ENCODE measurements around the gene METTL3. TPM values are rescaled to one million over a fixed set of nuclear protein-coding genes. Genes with fewer than 3 reads are reported as not detected.

METTL3 gene
- total RNA-seq, 1 donor from 2014 or later, result 87.8 TPM

DNA sequence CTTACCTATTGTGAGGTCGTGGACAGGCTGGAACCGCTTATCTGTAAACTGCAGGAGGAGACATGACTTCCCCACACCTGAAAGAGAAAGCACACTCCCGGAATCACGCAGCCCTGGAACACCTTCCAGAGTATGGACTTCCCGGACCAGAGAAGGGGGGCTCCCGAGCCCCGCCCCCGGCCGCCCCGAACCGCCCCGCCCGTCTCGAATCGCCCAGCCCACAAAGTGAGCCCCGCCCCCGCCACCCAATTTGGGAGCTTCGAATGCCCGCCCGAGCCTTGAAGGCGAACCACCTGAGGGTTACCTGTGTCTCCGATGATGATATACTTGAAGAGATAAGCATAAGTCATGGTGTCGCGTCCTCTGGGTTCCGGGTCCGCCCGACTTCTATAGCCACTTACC is 34.6 kb downstream of the METTL3 start:
- DNase-seq, result peak; percentile 89

DNA sequence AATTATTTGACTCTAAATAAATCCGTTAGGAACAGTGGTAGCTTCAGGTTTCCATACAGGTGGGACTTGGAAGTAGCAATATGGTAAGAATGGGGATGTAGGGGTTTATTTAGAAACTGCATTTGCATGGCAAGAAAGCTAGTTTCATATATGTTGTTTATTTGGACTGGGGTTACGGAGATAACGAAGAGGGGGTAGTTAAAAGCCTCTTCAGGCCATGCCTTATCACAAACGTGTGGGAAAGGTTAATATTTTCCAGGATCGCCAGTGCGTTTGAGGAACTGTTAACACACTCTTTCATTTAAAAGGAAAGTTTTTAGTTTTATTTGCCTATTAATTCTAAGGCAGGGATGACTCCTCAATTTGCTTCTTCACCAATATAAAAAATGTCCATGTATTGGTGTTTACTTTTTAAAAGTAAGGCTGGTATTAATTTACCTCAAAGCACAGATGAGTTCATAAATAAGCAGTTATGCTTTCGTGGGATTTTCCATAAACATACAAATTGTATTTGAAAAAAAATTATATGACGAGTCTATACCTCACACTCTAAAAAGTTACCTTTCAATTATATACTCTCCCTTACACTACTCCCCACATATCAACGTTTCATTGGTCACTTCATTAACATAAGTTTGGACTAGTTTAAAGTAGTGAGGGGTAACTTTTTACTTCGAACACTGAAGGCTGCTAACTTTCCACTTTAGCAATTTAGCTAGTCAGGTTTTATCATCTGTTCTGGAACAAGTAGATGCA is 35.2 kb downstream of the METTL3 start:
- DNase-seq, result no peak

DNA sequence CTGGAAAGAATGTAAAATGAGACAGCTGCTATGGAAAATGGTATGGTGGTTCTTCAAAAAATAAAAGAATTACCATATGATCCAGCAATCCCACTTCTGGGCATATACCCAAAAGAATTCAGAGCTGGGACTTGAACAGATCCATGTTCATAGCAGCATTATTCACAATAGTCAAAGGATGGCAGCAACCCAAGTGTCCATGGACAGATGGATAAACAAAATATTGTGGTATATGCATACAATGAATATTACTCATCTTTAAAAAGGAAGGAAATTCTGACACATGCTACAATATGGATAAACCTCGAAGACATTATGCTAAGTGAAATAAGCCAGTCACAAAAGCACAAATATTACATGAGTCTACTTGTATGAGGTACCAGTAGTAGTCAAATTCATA is 43.5 kb downstream of the METTL3 start:
- DNase-seq, result no peak

DNA sequence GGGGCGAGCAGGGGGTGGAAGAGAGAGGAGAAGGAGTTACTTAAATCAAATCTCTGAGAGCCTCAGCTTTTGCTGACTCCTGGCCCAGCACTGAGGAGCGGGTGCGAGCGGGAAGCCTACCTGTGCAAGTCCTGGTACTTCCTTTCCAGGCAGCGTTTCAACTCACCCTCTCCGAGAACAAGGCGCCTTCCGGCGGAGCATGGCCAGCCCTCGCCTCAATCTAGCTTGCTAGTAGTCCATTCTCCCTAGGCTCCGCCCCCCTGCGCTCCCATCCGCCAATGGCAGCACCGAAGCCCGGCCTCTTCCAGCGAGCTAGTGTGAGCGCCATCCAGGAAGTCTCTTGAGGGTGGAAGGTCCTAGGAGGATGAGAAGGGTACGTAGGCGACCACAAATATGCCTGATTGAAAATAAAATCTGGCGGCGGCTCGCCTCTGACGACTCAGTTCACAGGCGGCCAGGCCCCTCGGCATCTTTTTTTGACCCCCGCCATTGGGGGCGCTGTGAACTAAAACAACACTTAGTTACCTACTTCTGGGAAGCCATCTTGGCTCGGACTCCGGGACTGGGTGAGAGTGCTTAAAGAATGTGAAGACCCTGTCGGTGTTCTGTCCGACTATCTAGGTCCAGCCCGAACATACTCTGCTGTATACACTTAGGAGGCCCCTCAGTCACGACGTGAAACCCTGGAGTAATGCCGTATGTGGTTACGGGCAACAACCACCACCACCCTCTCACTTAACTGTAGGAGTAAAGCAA is 55.0 kb downstream of the METTL3 start, which contains the start of gene CHD8:
Gene CHD8, minus strand, starts transcription at position 212 of the 756 bp plus-strand sequence. CDS start 24,480 bp downstream, outside the sequence.
- DNase-seq, result peak; percentile 100

DNA sequence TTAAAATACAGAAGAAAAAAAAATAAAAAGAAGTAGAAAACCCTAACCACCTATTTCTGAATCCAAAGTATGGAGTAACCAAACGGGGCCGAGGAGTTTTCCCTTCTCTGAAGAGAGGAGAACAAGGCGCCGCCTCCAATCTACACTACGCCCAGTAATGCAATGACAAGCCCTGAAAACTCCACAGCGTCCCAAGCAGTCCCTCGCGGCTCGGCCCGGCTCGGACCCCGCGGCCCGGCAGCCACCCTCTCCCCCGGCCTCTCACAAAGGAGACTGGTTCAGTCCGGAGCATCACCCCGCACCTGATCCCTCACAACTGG is 55.6 kb downstream of the METTL3 start:
- DNase-seq, result no peak

DNA sequence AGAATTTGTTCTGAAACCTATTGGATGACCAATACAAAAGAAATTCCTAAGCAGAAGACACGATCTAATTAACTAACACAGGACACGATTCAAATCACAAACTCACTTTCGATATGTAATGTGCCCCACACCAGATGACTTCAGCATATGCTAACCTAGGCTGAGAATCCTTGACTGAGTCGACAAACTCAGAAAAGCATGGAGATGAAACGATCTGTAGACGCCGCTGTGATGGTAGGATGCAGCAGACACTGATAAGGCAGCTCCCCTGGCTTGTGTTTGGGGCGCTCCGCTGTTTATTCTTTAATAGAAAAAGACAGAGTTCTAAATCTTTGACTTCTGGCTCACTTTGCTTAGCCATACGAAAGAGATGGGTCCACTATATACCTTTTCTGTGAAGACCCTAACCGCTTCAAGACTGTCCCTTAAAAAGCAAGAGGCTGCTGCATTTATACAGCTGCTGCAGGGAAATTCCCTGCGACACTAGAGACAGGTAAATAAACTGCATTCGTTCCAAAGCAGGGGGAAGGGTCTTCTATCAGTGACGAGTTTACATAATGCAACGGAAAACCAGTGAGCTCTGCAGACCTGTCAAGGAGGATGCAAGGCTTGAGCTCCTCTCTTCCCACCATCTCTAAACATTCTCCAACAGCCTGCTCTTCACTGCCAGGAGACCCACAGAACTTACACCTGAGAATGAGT is 56.1 kb downstream of the METTL3 start:
- no peak for DNase-seq

DNA sequence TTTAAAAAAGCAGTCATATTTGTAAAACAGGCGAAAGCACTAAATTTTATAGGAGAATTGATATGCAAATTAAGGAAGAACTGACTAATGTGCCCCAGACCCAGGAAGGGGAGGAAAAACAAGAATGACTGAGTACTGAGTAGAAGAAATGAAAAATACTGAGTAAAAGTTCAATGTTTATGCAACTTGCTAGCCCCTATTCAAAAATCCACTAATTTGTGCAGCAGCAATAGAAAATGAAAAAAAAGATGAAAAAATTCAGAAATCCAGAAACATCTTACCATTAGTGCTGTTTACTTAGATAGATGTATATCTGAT is 61.3 kb downstream of the METTL3 start:
- no peak for DNase-seq

Other genes with a start within 250 kb of the METTL3 start
- 531 TPM for gene HNRNPC, start 241.9 kb downstream of the METTL3 start, total RNA-seq
- gene RPGRIP1, start 231.3 kb downstream of the METTL3 start, total RNA-seq, result 0.16 TPM
- gene SUPT16H, start 127.3 kb downstream of the METTL3 start, total RNA-seq, result 96.7 TPM
- gene CHD8, start 55.2 kb downstream of the METTL3 start, total RNA-seq, result 54.1 TPM
- gene RAB2B, start 34.4 kb downstream of the METTL3 start, total RNA-seq, result 48.0 TPM
- gene TOX4, start 34.1 kb downstream of the METTL3 start, total RNA-seq, result 20.9 TPM
- gene SALL2, start 15.0 kb upstream of the METTL3 start, total RNA-seq, result 11.2 TPM
- not detected for gene OR10G3, start 68.7 kb upstream of the METTL3 start, total RNA-seq
- gene OR10G2, start 123.6 kb upstream of the METTL3 start, total RNA-seq, result not detected
- gene OR4E2, start 142.5 kb upstream of the METTL3 start, total RNA-seq, result not detected
- gene OR4E1, start 162.5 kb upstream of the METTL3 start, total RNA-seq, result not detected

All from occipital lobe (tissue), 2 donors.